Activated CD4-positive, alpha-beta T cell treated with anti-CD3 and anti-CD28 coated beads for 48 hours (primary cell): ENCODE results near the gene C11orf97.
A peak's percentile ranks its signal among the peaks of the same experiment; 100 is the strongest.
"Not testable (repeated sequence)": the region's sequence is repeated elsewhere in the genome, so short reads cannot be mapped to it uniquely, and the experiment has no call there.

Source experiments
- DNase-seq: peaks from one replicate; pipeline ENCODE4 v3.0.0-alpha.2; 2020

C11orf97 gene

GRCh38 chr11:94525546-94526324, 13.5 kb downstream of the C11orf97 start:
- DNase-seq, result no peak

DNA sequence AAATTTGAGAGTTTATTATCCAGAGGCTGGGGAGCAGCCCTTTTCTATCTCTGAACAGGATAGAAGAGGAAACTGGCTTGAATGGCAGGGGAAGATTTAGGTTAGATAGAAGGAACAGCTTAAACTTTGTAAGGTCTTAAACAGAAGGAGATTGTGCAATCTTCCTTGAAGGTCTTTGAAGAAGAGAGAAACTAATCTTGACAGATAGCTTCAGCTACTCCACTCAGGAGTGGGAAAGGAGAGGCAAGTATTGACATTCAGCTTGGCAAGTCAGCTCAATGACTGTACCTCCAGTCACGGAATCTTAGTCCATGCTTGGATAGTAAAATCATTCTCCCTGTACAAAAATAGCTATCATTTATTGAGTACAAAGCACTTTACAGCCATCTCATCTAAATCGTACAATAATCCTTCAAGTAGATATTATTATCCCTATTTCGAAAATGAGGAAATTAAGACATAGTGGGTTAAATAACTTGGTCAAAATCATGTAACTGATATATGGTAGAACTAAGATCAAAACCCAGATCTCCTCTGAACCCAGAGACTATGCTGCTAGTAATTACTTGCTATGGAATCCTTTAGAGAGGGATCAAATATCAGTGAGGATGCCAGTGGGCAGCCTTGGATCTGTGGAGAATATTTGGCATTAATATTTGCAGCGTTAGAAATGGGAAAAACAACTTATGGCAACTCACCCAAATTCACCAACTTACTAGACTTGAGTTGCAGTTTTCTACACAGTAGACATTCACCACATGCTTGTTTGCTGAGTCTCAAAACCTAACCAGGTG, 14.6 kb downstream of the C11orf97 start:
- no peak for DNase-seq

DNA sequence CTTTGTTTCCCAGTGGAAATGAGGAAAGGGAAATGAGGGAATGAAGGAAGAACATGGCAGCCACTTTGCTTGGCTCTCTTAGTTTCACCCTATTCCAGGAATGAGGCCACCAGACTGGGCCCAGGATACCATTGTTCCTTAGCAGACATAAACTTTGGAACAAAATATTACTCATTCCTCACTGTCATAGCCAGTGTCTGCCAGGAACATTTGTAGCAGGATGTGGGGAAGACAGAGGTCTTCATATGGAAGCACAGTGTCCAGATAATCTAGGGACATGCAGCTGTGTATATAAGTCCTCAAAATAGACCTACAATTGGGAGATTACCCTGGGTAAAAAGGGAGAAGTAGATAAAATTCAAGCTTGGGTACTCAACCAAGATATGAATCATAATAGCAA, 16.3 kb downstream of the C11orf97 start:
- DNase-seq, result no peak

- no peak for DNase-seq
These were observed 19.9 kb downstream of the C11orf97 start for GRCh38 chr11:94532211-94532610.

GRCh38 chr11:94533206-94533605, 20.9 kb downstream of the C11orf97 start:
- no peak for DNase-seq

- DNase-seq, result no peak
These were observed 21.7 kb downstream of the C11orf97 start for GRCh38 chr11:94533696-94534630.

DNA sequence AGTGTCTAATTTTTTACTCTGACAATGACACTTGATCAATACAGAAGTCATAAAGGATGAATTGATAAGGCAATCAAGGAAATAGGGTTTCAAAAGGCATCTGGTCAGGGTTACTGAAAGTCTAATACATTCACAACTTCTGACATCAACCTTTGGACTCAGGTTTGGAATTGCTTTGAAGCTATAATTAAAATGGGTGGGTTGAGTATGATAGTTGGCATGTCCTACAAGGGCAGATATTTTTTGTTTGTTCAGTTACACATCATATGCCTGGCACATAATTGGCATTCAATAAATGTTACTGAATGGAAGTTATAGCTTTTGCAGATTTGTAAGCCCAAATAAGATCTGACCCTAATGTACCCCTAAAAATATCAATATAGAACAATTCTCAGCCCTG, 24.1 kb downstream of the C11orf97 start:
- no peak for DNase-seq

DNA sequence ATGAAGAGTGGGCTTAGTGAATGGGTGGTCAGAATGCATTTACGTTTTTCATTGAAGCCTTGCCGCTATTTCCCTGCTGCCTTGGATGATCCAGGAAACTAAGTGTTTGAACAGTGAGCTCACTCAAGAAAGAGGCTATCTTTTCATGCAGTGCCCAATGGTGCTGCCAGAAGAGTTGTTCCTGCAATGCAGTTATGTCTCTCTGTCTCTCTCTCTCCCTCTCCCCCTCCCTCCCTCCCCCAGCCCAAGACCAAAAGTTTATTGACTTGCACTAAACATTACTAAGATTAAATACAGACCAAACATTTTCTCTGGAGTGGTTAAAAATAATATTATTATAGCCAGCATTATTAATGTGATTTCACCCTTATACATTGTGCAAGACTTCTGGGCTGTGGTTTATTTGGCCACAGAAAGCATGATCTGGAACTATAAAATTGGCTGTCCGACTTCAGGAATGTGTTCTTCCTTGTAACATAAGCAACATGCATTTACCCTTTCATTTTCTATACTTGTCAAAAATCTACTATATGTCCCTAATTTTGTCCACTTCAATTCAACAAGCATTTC, 24.9 kb downstream of the C11orf97 start:
- DNase-seq, result no peak

DNA sequence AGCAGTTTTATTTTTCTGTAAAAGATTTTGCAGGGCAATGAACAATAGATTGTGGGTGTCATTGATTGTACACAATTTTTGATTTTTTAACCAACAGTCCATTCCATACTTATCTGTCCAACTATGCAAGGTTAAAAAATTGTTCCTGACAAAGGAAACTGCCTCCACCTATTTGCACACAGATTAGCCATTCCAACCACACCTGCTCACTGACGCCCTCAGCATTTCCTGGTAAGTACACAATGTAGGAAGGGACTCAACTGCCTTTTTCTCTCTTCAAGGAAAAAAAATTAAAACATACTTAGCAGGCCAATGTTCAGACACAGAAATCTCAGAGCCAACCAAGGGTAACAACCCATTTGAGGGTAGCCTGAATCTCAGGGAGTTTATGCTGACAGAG, 27.2 kb downstream of the C11orf97 start:
- no peak for DNase-seq

DNA sequence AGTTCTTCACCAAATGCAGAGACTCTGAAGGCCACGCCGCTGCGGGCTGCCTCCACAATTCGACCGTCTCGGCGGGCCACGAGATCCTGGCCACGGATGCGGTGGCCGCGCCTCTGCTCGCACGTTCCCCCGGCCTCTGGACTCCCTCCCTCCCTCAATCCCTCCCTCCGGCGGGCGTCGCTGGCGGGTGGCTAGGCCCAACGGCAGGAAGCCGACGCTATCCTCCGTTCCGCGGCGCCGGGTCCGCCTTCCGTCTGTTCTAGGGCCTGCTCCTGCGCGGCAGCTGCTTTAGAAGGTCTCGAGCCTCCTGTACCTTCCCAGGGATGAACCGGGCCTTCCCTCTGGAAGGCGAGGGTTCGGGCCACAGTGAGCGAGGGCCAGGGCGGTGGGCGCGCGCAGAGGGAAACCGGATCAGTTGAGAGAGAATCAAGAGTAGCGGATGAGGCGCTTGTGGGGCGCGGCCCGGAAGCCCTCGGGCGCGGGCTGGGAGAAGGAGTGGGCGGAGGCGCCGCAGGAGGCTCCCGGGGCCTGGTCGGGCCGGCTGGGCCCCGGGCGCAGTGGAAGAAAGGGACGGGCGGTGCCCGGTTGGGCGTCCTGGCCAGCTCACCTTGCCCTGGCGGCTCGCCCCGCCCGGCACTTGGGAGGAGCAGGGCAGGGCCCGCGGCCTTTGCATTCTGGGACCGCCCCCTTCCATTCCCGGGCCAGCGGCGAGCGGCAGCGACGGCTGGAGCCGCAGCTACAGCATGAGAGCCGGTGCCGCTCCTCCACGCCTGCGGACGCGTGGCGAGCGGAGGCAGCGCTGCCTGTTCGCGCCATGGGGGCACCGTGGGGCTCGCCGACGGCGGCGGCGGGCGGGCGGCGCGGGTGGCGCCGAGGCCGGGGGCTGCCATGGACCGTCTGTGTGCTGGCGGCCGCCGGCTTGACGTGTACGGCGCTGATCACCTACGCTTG, 31.7 kb downstream of the C11orf97 start, which contains the start of gene FUT4:
Gene FUT4, plus strand, starts transcription at position 227 of the 951 bp plus-strand sequence. Its CDS starts 213 bp downstream, at position 440.
- peak; percentile 84 for DNase-seq

- DNase-seq, result peak; percentile 37
These were observed 32.5 kb downstream of the C11orf97 start for GRCh38 chr11:94544646-94545263.

DNA sequence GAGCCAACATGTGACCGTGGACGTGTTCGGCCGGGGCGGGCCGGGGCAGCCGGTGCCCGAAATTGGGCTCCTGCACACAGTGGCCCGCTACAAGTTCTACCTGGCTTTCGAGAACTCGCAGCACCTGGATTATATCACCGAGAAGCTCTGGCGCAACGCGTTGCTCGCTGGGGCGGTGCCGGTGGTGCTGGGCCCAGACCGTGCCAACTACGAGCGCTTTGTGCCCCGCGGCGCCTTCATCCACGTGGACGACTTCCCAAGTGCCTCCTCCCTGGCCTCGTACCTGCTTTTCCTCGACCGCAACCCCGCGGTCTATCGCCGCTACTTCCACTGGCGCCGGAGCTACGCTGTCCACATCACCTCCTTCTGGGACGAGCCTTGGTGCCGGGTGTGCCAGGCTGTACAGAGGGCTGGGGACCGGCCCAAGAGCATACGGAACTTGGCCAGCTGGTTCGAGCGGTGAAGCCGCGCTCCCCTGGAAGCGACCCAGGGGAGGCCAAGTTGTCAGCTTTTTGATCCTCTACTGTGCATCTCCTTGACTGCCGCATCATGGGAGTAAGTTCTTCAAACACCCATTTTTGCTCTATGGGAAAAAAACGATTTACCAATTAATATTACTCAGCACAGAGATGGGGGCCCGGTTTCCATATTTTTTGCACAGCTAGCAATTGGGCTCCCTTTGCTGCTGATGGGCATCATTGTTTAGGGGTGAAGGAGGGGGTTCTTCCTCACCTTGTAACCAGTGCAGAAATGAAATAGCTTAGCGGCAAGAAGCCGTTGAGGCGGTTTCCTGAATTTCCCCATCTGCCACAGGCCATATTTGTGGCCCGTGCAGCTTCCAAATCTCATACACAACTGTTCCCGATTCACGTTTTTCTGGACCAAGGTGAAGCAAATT, 33.3 kb downstream of the C11orf97 start:
- no peak for DNase-seq

DNA sequence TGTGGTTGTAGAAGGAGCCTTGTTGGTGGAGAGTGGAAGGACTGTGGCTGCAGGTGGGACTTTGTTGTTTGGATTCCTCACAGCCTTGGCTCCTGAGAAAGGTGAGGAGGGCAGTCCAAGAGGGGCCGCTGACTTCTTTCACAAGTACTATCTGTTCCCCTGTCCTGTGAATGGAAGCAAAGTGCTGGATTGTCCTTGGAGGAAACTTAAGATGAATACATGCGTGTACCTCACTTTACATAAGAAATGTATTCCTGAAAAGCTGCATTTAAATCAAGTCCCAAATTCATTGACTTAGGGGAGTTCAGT, 33.9 kb downstream of the C11orf97 start:
- DNase-seq, result no peak

DNA sequence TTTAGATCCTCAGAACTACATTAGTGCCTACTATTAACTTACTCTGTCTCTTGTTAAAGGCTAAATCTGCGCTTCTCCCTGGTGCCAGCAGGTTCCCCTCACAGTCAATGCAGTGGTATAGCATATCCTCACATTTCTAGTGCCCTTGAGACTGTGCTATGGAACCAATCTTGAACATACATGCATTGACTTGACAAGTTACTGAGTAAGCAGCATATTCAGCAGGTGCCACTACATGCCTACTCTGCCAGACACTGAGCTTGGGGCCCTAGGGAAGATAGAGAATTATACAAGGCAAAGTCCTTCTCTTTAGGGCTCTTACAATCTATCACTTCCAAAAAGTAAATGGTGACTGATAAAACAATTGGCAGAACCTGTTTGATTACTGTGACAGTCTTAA, 34.6 kb downstream of the C11orf97 start:
- no peak for DNase-seq

DNA sequence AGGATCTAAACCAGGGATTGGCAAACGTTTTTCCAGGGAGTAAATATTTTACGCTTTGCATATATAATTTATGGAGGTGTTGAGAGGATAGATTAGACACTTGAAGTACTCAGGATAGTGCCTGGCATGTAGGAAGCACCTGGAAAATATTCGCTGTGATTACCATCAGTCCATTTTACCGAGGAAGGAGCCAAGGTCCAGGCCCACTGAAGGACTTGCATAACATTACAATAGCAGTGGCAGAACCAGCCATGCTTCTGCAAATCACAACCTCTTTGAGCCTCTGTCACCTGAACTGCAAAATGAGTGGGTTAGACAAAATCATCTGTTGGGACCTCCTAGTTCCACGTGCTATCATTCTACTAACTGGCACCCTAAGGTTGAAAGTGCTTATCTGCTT, 36.9 kb downstream of the C11orf97 start:
- no peak for DNase-seq

GRCh38 chr11:94550513-94550912, 38.3 kb downstream of the C11orf97 start:
- DNase-seq, result no peak

- DNase-seq, result no peak
These were observed 41.7 kb downstream of the C11orf97 start for GRCh38 chr11:94553938-94554337.

DNA sequence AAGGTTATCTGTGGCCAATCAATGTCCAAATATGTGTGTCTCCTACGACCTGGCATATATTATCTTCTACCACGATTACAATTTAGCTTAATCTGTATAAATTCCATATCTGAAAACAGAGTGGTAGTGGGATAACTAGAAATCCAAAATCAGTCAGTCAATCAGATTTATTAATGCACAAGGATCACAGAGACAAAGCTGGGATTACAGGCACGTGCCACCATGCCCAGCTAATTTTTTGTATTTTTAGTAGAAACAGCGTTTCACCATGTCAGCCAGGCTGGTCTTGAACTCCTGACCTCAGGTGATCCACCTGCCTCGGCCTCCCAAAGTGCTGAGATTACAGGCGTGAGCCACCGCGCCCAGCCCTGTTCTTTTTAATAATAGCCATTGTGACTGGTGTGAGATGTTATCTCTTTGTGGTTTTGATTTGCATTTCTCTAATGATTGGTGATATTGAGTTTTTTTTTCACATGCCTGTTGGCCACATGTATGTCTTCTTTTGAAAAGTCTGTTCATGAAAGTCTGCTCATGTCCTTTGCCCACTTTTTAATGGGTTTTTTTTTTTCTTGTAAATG, 43.6 kb downstream of the C11orf97 start:
- DNase-seq, result not testable (repeated sequence)

GRCh38 chr11:94557421-94557820, 45.2 kb downstream of the C11orf97 start:
- DNase-seq, result no peak

DNA sequence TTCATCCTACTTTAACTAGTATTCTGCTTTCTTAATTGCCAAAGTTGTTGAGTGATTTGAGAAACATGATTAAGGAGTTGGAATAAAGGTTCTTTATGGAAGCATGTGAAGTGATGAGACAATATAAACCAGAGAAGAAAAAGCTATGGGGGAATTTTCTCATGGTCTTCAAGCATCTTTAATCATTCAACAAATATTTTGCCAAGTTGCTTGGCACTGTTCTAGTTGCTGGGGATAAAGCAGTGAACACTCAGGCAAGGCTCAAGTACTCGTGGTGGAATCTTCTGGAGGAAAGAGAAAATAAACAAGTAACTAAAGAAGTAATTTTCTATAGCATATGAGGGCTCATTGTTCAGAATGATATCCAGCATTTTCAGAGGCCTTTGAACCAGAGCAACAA, 45.7 kb downstream of the C11orf97 start:
- no peak for DNase-seq
